Testis (tissue), 2 donors: Measurements from ENCODE around the gene PEAR1.

ENCODE experiments used
- CTCF ChIP-seq, 3 experiments: fragments of 450-650 bp in 2 of 3; fragments of 200-600 bp in 1 of 3; sonication (generic) in 1 of 3; IDR thresholded peaks; one replicate each; pipeline ENCODE4 v1.5.1; 2016 to 2019; ENCODE audit warnings: antibody characterized with exemption in 3 of 3, mild to moderate bottlenecking in 2 of 3, moderate library complexity in 1 of 3
- POLR2A ChIP-seq: fragments of 450-650 bp; IDR thresholded peaks from one replicate; pipeline ENCODE4 v1.6.1; 2017; ENCODE audit warnings: antibody characterized with exemption, mild to moderate bottlenecking, moderate library complexity

GRCh38 chr1:156885314-156885713 lies 8.2 kb upstream of the PEAR1 start:
- TF ChIP-seq CTCF (IDR thresholded peaks at IDR 0.05) (no peak), POLR2A (no peak)
